Ascending aorta (tissue), 2 donors: ENCODE measurements around the gene TMC1. TPM values are rescaled to one million over a fixed set of nuclear protein-coding genes. Genes with fewer than 3 reads are reported as not detected.

Experiments used
- DNase-seq, 2 donors: peaks; one replicate each; pipeline ENCODE4 v3.0.0-alpha.2; 2019; ENCODE audit warnings: low spot score in 2 of 2
- H3K27ac ChIP-seq, 2 donors: fragments of 200-600 bp; sonication (generic); one replicate each; pipeline ENCODE4 v1.5.1; 2016 to 2017; ENCODE audit warnings: mild to moderate bottlenecking in 1 of 2
- H3K27me3 ChIP-seq: fragments of 200-600 bp; sonication (generic); one replicate; pipeline ENCODE4 v1.5.1; 2017
- H3K36me3 ChIP-seq, 2 donors: fragments of 200-600 bp; sonication (generic); one replicate each; pipeline ENCODE4 v1.5.1; 2016
- H3K4me1 ChIP-seq, 2 donors: fragments of 200-600 bp; sonication (generic); one replicate each; pipeline ENCODE4 v1.5.1; 2016 to 2017; ENCODE audit warnings: mild to moderate bottlenecking in 1 of 2
- H3K4me3 ChIP-seq, 2 donors: fragments of 200-600 bp; sonication (generic); one replicate each; pipeline ENCODE4 v1.5.1; 2016 to 2017; ENCODE audit warnings: mild to moderate bottlenecking in 1 of 2
- H3K9me3 ChIP-seq, 2 donors: fragments of 200-600 bp; sonication (generic); one replicate each; pipeline ENCODE4 v1.5.1; 2016
- CTCF ChIP-seq, 3 experiments: fragments of 200-600 bp in 2 of 3; fragments of 450-650 bp in 1 of 3; sonication (generic) in 2 of 3; IDR thresholded peaks; one replicate each; pipeline ENCODE4 v1.5.1; 2016 to 2019; ENCODE audit warnings: antibody characterized with exemption in 3 of 3, mild to moderate bottlenecking in 1 of 3, moderate library complexity in 1 of 3
- intact Hi-C: fragments of 100-400 bp; cut with DNase I; formaldehyde crosslinking; loops from one replicate; pipeline ENCODE4 v1.15.1; 2023
- total RNA-seq: library from RNA; depleted of rRNA; stranded (reverse); fragments of >200 nt; gene quantifications from one replicate; pipeline ENCODE4 v1.1.0, GENCODE V29; 2016

The TMC1 gene
- total RNA-seq, 1 donor from 2014 or later = not detected

GRCh38 chr9:72812559-72813111 is 291.2 kb downstream of the TMC1 start:
- H3K4me1 ChIP-seq = no peaks in the 10 kb centered on the region
- H3K36me3 ChIP-seq = no peaks in the 10 kb centered on the region
- H3K27me3 ChIP-seq = no peaks in the 10 kb centered on the region
- no peak overlapping the region for H3K27ac ChIP-seq
- H3K4me3 ChIP-seq = no peak overlapping the region
- intact Hi-C loops = no loop called here
- H3K9me3 ChIP-seq = no peaks in the 10 kb centered on the region
- no peak for DNase-seq
- TF ChIP-seq CTCF (IDR thresholded peaks at IDR 0.05) = no peak

- intact Hi-C loops = no loop called here
- Histone ChIP-seq H3K36me3 (no peaks in the 10 kb centered on the region), H3K4me3 (no peak overlapping the region), H3K27me3 (no peaks in the 10 kb centered on the region), H3K27ac (no peak overlapping the region), H3K9me3 (no peaks in the 10 kb centered on the region), H3K4me1 (no peaks in the 10 kb centered on the region)
- TF ChIP-seq CTCF (IDR thresholded peaks at IDR 0.05) = no peak
- no peak for DNase-seq
These were observed 292.1 kb downstream of the TMC1 start for GRCh38 chr9:72813544-72813943.

GRCh38 chr9:72814083-72814597 is 292.7 kb downstream of the TMC1 start:
- Histone ChIP-seq H3K9me3 (no peaks in the 10 kb centered on the region), H3K27me3 (no peaks in the 10 kb centered on the region), H3K36me3 (no peaks in the 10 kb centered on the region), H3K4me1 (no peaks in the 10 kb centered on the region), H3K27ac (no peak overlapping the region), H3K4me3 (no peak overlapping the region)
- intact Hi-C loops = no loop called here
- TF ChIP-seq CTCF (IDR thresholded peaks at IDR 0.05) = no peak
- DNase-seq = no peak

DNA sequence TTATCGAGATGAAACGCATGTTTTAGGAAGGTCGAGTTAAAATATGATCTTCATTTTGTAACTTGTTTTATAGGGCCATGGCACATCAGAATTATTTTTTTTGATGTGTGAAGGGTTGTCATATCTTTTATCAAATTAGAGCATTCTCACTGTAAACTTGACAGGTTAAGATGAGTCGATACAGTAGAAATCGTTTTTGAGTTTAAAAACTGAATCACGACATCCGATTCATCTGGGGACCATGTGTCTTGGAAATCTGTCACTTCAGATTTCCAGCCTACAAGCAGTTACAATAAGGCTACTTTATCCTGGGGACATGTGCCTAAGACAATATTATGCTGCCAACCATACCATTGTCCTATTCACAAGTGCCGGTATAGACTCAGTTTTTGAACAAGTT is 295.3 kb downstream of the TMC1 start:
- H3K9me3 ChIP-seq = no peaks in the 10 kb centered on the region
- intact Hi-C loops = no loop called here
- H3K27me3 ChIP-seq = no peaks in the 10 kb centered on the region
- no peaks in the 10 kb centered on the region for H3K36me3 ChIP-seq
- no peaks in the 10 kb centered on the region for H3K4me1 ChIP-seq
- no peak for TF ChIP-seq CTCF (IDR thresholded peaks at IDR 0.05)
- H3K27ac ChIP-seq = no peak overlapping the region
- no peak overlapping the region for H3K4me3 ChIP-seq
- no peak for DNase-seq

DNA sequence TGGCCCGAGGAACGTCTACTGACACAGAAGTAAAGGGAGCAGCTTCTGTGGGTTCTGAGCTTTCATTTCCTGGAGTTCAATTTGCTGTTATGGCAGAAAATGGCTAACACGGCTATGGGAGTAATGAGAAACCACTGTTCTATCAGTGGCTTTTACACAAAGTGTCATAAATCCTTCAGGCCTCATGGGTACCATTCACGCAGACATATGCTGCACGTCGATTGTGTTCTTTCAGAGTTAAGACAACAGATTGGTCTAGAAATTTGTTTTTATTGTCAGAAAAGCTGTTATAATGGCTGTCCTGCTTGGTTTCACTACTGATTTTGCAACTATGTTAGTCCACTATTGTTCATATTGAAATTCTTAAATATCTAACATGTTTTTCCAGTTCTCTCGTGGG is 296.0 kb downstream of the TMC1 start:
- Histone ChIP-seq H3K36me3 (no peaks in the 10 kb centered on the region), H3K4me3 (no peak overlapping the region), H3K9me3 (no peaks in the 10 kb centered on the region), H3K27me3 (no peaks in the 10 kb centered on the region), H3K27ac (no peak overlapping the region), H3K4me1 (no peaks in the 10 kb centered on the region)
- TF ChIP-seq CTCF (IDR thresholded peaks at IDR 0.05) = no peak
- DNase-seq = no peak
- intact Hi-C loops = no loop called here

- no peak for TF ChIP-seq CTCF (IDR thresholded peaks at IDR 0.05)
These were observed 297.0 kb downstream of the TMC1 start for GRCh38 chr9:72818385-72818784.

More at GRCh38 chr9:72818385-72818784, 297.0 kb downstream of the TMC1 start:
- H3K9me3 ChIP-seq = no peaks in the 10 kb centered on the region
- H3K36me3 ChIP-seq = no peaks in the 10 kb centered on the region
- no peak overlapping the region for H3K27ac ChIP-seq
- intact Hi-C loops = no loop called here
- no peak overlapping the region for H3K4me3 ChIP-seq
- H3K4me1 ChIP-seq = no peaks in the 10 kb centered on the region
- no peaks in the 10 kb centered on the region for H3K27me3 ChIP-seq
- no peak for DNase-seq
